Measurements from ENCODE around the gene ADGRV1.
A peak's percentile ranks its signal among the peaks of the same experiment; 100 is the strongest.
"Not testable (repeated sequence)": the region's sequence is repeated elsewhere in the genome, so short reads cannot be mapped to it uniquely, and the experiment has no call there.

The ADGRV1 gene

DNA sequence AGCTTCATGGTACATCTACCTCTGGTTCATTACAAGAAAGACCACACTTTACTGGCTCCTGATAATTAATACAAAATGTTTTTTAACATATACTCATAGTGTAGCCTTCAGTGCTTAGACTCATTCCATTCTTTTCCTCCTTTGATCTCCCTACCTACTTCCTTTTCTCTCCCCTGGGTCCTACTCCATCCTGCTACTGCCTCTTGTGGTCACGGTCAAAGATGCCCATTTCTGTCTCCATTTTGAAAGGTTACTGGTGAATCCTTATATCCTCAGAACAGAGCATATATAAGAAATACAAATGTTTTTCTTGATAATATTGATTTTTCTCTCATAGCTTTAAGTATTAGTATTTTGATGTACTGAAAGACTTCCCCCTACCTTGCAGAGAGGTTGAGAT, 448.7 kb downstream of the ADGRV1 start:
- DNase-seq (ENCODE audit: insufficient read length) = no peak
- no peak for FAIRE-seq
- TF ChIP-seq POLR2AphosphoS5 (IDR thresholded peaks at IDR 0.05; ENCODE audit: low read depth, low read length) (no peak), POLR2A (IDR thresholded peaks at IDR 0.05; ENCODE audit: low read depth, low read length) (no peak), TAF1 (IDR thresholded peaks at IDR 0.05; ENCODE audit: borderline replicate concordance, low read depth, low read length) (no peak)

- no peak for TF ChIP-seq POLR2A (IDR thresholded peaks at IDR 0.05; ENCODE audit: low read depth, low read length)
- no peak for FAIRE-seq
- DNase-seq (ENCODE audit: insufficient read length) = no peak
Observed at GRCh38 chr5:91007780-91008402, 449.3 kb downstream of the ADGRV1 start.

- DNase-seq (ENCODE audit: insufficient read length) = no peak
- no peak for FAIRE-seq
- no peak for TF ChIP-seq POLR2A (IDR thresholded peaks at IDR 0.05; ENCODE audit: low read depth, low read length)
- TF ChIP-seq TAF1 (IDR thresholded peaks at IDR 0.05; ENCODE audit: borderline replicate concordance, low read depth, low read length) = no peak
- no peak for TF ChIP-seq POLR2AphosphoS5 (IDR thresholded peaks at IDR 0.05; ENCODE audit: low read depth, low read length)
Observed at GRCh38 chr5:91010090-91010489, 451.5 kb downstream of the ADGRV1 start.

GRCh38 chr5:91011029-91011428, 452.4 kb downstream of the ADGRV1 start:
- TF ChIP-seq POLR2AphosphoS5 (IDR thresholded peaks at IDR 0.05; ENCODE audit: low read depth, low read length) (no peak), TAF1 (IDR thresholded peaks at IDR 0.05; ENCODE audit: borderline replicate concordance, low read depth, low read length) (no peak), POLR2A (IDR thresholded peaks at IDR 0.05; ENCODE audit: low read depth, low read length) (no peak)
- DNase-seq (ENCODE audit: insufficient read length) (no peak), FAIRE-seq (no peak)

- not testable (repeated sequence) for FAIRE-seq; DNase-seq (ENCODE audit: insufficient read length)
Observed at GRCh38 chr5:91012867-91013266, 454.3 kb downstream of the ADGRV1 start.

DNA sequence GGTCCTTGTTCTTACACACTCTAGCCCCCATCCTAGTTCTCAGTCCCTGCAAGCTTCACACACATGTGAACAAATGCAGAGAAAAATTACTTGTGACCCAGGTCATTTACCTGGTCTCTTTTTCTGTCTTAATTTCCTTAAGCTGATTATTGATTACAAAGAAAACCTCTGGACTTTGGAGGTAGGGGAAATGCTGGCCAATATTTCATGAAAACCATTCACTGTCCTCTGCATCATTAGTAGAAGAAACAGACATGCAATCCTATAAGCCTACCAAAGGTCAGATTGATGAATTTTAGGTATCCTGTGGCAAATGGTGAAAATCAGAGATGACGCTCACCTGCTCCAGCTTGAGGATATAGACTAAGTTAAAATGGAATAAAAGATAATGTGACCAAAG, 457.7 kb downstream of the ADGRV1 start:
- no peak for TF ChIP-seq POLR2A (IDR thresholded peaks at IDR 0.05; ENCODE audit: low read depth, low read length)
- no peak for TF ChIP-seq POLR2AphosphoS5 (IDR thresholded peaks at IDR 0.05; ENCODE audit: low read depth, low read length)
- TF ChIP-seq TAF1 (IDR thresholded peaks at IDR 0.05; ENCODE audit: borderline replicate concordance, low read depth, low read length) = no peak
- no peak for DNase-seq (ENCODE audit: insufficient read length)
- no peak for FAIRE-seq

- FAIRE-seq (no peak), DNase-seq (ENCODE audit: insufficient read length) (no peak)
- TF ChIP-seq POLR2AphosphoS5 (IDR thresholded peaks at IDR 0.05; ENCODE audit: low read depth, low read length) (no peak), TAF1 (IDR thresholded peaks at IDR 0.05; ENCODE audit: borderline replicate concordance, low read depth, low read length) (no peak), POLR2A (IDR thresholded peaks at IDR 0.05; ENCODE audit: low read depth, low read length) (no peak)
Observed at GRCh38 chr5:91016954-91017700, 458.5 kb downstream of the ADGRV1 start.

DNA sequence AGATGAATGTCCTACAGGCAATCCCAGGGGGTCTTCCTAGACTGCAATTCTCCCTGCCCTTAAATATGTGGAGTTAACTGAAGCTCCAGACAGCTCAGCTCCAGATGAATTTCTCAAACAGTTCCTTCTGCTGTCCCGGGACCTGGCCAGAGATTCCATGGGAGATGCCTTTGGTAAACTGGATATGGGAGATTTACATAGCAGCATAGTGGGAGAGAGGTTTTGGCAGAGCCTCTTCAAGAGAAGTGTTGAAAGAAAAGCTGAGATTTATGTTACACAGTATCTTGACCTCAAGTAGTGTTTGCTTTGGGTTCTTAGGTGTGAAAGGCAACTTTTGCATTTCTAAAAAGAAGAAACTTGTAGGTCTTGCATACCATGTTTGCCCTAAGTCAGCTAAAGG, 459.6 kb downstream of the ADGRV1 start:
- no peak for FAIRE-seq
- DNase-seq (ENCODE audit: insufficient read length) = no peak
- no peak for TF ChIP-seq TAF1 (IDR thresholded peaks at IDR 0.05; ENCODE audit: borderline replicate concordance, low read depth, low read length)

GRCh38 chr5:91018712-91019371, 460.2 kb downstream of the ADGRV1 start:
- DNase-seq (ENCODE audit: insufficient read length) (no peak), FAIRE-seq (no peak)
- TF ChIP-seq POLR2A (IDR thresholded peaks at IDR 0.05; ENCODE audit: low read depth, low read length) (no peak), TAF1 (IDR thresholded peaks at IDR 0.05; ENCODE audit: borderline replicate concordance, low read depth, low read length) (no peak)

DNA sequence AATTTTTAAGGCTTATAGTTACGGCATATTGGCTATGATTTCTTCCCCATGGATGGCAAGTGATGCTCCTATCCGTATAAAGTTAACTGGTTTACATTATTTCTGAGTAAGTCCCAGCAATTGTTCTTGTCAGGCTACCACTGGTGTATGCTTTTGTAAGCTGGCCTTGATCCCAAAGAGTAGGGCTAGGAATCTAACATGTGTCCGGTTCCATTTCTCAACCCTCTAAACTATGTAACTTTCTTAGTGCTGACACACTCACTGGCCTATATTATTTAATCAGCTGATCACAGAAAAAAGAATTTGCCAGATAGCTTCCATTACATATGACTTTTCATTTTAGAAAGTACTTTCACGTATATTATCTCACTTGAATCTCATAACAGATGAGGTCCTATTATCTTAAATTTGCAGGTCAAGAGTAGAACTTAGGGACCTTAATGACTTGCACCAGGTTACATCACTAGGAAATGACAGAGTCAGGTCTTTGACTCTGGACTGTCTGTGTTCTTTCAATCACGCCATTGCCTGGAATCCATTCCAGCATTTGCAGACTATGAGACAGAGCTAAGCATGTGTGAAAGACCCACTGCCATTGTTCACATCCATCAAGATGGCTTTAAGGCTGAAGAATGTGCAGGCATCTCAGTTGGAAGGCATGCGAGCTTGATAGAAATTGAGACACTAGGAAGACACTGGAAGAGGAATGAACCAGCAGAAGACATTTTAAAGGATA, 461.6 kb downstream of the ADGRV1 start:
- FAIRE-seq = peak; percentile 5
- DNase-seq (ENCODE audit: insufficient read length) = no peak
- no peak for TF ChIP-seq POLR2A (IDR thresholded peaks at IDR 0.05; ENCODE audit: low read depth, low read length)
- TF ChIP-seq POLR2AphosphoS5 (IDR thresholded peaks at IDR 0.05; ENCODE audit: low read depth, low read length) = no peak
- TF ChIP-seq TAF1 (IDR thresholded peaks at IDR 0.05; ENCODE audit: borderline replicate concordance, low read depth, low read length) = no peak

DNA sequence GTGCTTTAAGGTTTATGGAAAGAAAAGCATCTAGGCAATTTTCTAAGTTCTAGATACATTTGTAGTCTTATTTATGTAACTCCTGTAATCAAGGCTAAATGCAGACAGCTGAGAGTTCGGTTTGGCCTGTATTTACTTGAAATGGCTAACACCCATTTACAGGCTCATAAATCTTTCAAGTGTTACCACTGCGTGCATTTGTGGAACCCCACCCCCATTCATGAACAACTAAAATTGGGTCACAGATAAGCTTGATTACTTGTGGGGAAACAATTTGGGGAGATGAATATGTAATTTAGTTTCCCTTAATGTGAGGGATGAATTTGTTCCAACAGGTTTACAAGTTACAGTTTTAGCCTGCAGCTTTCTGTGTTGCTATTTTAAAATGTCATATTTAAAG, 463.9 kb downstream of the ADGRV1 start:
- DNase-seq (ENCODE audit: insufficient read length) (no peak), FAIRE-seq (no peak)
- TF ChIP-seq POLR2A (IDR thresholded peaks at IDR 0.05; ENCODE audit: low read depth, low read length) = no peak
- no peak for TF ChIP-seq TAF1 (IDR thresholded peaks at IDR 0.05; ENCODE audit: borderline replicate concordance, low read depth, low read length)
- no peak for TF ChIP-seq POLR2AphosphoS5 (IDR thresholded peaks at IDR 0.05; ENCODE audit: low read depth, low read length)

DNA sequence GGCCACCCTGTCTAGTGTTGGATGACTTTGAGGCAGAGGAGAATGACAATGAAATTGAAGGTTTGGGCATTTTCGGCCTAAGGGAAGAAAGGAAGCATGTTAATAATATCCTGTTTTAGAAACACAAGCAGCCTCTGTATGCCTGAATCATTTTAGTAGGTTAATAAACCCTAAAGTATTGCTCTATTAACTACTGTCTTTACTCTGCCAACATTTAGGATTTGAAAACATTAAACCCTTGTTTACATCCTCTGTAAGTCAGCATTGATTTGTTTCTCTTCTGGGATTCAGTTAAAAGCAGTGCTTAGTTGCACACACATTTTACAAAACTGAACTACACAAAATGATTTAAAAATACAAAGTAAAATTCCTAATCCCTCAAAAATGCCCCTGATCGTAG, 465.6 kb downstream of the ADGRV1 start:
- FAIRE-seq = no peak

More for the DNA sequence above, 465.6 kb downstream of the ADGRV1 start:
- no peak for TF ChIP-seq POLR2AphosphoS5 (IDR thresholded peaks at IDR 0.05; ENCODE audit: low read depth, low read length)
- no peak for TF ChIP-seq TAF1 (IDR thresholded peaks at IDR 0.05; ENCODE audit: borderline replicate concordance, low read depth, low read length)
- TF ChIP-seq POLR2A (IDR thresholded peaks at IDR 0.05; ENCODE audit: low read depth, low read length) = no peak
- DNase-seq (ENCODE audit: insufficient read length) = no peak
